Sigmoid colon (tissue), 7 donors: ENCODE measurements around the gene LARGE1. TPM values are rescaled to one million over a fixed set of nuclear protein-coding genes. Genes with fewer than 3 reads are reported as not detected.
A peak's percentile ranks its signal among the peaks of the same experiment; 100 is the strongest.

Experiments used
- DNase-seq: peaks from one replicate; pipeline ENCODE4 v3.0.0-alpha.2; 2019
- H3K27ac ChIP-seq, 4 donors: fragments of 200-600 bp; sonication (generic); one replicate each; pipeline ENCODE4 v1.5.1; 2016 to 2019; ENCODE audit warnings: mild to moderate bottlenecking in 1 of 4
- H3K27me3 ChIP-seq, 3 donors: fragments of 200-600 bp; sonication (generic); one replicate each; pipeline ENCODE4 v1.5.1; 2019; ENCODE audit warnings: mild to moderate bottlenecking in 1 of 3
- H3K36me3 ChIP-seq, 4 donors: fragments of 200-600 bp; sonication (generic); one replicate each; pipeline ENCODE4 v1.5.1; 2016 to 2019
- H3K4me1 ChIP-seq, 4 donors: fragments of 200-600 bp; sonication (generic); one replicate each; pipeline ENCODE4 v1.5.1; 2017 to 2019
- H3K4me3 ChIP-seq, 4 donors: fragments of 200-600 bp; sonication (generic); one replicate each; pipeline ENCODE4 v1.5.1; 2017 to 2019; ENCODE audit warnings: mild to moderate bottlenecking in 2 of 4, moderate library complexity in 1 of 4
- H3K9me3 ChIP-seq, 4 donors: fragments of 200-600 bp in 3 of 4; sonication (generic) in 3 of 4; one replicate each; pipeline versions ENCODE4 v1.5.1 to v1.6.1; 2013 to 2019
- EP300 ChIP-seq, 4 donors: sonication (generic); formaldehyde crosslinking; IDR thresholded peaks; one replicate each; pipeline ENCODE4 v1.6.1; 2017; ENCODE audit warnings: antibody characterized with exemption in 4 of 4
- POLR2A ChIP-seq, 2 donors: fragments of 450-650 bp; IDR thresholded peaks; one replicate each; pipeline ENCODE4 v1.6.1; 2016; ENCODE audit warnings: antibody characterized with exemption in 2 of 2, mild to moderate bottlenecking in 2 of 2, moderate library complexity in 2 of 2
- POLR2AphosphoS5 ChIP-seq, 4 donors: sonication (generic); formaldehyde crosslinking; IDR thresholded peaks; one replicate each; pipeline ENCODE4 v1.6.1; 2017; ENCODE audit warnings: antibody characterized with exemption in 4 of 4
- WGBS, 2 donors: extraction: QIAGEN DNeasy Blood & Tissue Kit; methylation state at CpG; one replicate each; pipeline ENCODE4 v1.1.7; 2013; 5-methylcytosine and 5-hydroxymethylcytosine counted together
- intact Hi-C: fragments of 100-400 bp; cut with DNase I; formaldehyde crosslinking; loops from one replicate; pipeline ENCODE4 v1.15.1; 2023
- polyA plus RNA-seq, 3 donors: library from polyadenylated mRNA; stranded (reverse); fragments of 200-250 nt; gene quantifications; one replicate each; pipeline ENCODE4 v1.2.3, GENCODE V29; 2013
- total RNA-seq, 4 donors: library from RNA; depleted of rRNA; stranded (reverse); fragments of >200 nt; gene quantifications; one replicate each; pipeline ENCODE4 v1.1.0, GENCODE V29; 2016
- TF ChIP-seq, protein P1 (sequence below), 4 experiments: fragments of 450-650 bp in 3 of 4; fragments of 200-600 bp in 1 of 4; IDR thresholded peaks; one replicate each; pipeline ENCODE4 v1.5.1; 2016 to 2019; ENCODE audit warnings: antibody characterized with exemption in 4 of 4, mild to moderate bottlenecking in 3 of 4, moderate library complexity in 2 of 4
- donor health status: healthy with polysubstance abuse.
- donor health status: Bipolar disorder and iron deficiency.
- donor health status: healthy.

LARGE1 gene
- total RNA-seq (10 to 100 TPM; 38.0 to 74.4 (median 61.2) TPM), polyA plus RNA-seq (10 to 100 TPM in 1 of 3 donors, 1 to 10 TPM in 2; 5.8 to 12.0 (median 7.2) TPM)

DNA sequence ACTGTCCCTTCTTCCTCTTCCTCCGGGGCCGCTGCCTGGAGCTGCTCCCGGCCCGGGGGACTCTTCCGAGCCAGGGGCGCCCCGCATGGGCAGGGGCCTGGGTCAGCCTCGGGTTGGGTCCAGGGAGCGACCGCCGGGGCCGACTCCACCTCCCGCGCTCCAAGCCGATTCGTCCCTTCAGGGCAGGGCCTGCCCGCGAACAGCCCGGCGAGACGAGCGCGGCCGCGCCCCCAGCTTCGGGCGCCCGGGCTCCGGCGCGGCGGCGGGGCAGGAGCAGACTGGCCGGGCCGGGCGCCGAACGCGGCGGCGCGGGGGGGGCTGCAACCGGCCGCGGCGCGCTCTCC is at the start of gene LARGE1:
Gene LARGE1, minus strand, starts transcription at position 280 of the 344 bp plus-strand sequence.
- 0 to 1% methylated on average over 47 of the region's 47 CpGs for WGBS, 2 donors
- intact Hi-C loops: loop anchor here (5.0 to 10.0 kb wide), 5 partner anchors 118 to 618 kb away; no protein-coding TSS in a partner anchor
- peak; percentile 72 for DNase-seq
- Histone ChIP-seq H3K27ac (peak within 1 kb of the TSS; percentile 86 to 94 (median 90)), H3K9me3 (no peaks in the 10 kb centered on the region), H3K36me3 (no peaks in the 10 kb centered on the region), H3K27me3 (no peaks in the 10 kb centered on the region), H3K4me3 (peak within 1 kb of the TSS; percentile 78 to 99 (median 96)), H3K4me1 (peaks cover 3 to 54% (median 43%) of the 10 kb centered on the region in 4 donors)
- no peak for TF ChIP-seq POLR2AphosphoS5 (IDR thresholded peaks at IDR 0.05)
- TF ChIP-seq, protein P1, sequence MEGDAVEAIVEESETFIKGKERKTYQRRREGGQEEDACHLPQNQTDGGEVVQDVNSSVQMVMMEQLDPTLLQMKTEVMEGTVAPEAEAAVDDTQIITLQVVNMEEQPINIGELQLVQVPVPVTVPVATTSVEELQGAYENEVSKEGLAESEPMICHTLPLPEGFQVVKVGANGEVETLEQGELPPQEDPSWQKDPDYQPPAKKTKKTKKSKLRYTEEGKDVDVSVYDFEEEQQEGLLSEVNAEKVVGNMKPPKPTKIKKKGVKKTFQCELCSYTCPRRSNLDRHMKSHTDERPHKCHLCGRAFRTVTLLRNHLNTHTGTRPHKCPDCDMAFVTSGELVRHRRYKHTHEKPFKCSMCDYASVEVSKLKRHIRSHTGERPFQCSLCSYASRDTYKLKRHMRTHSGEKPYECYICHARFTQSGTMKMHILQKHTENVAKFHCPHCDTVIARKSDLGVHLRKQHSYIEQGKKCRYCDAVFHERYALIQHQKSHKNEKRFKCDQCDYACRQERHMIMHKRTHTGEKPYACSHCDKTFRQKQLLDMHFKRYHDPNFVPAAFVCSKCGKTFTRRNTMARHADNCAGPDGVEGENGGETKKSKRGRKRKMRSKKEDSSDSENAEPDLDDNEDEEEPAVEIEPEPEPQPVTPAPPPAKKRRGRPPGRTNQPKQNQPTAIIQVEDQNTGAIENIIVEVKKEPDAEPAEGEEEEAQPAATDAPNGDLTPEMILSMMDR (IDR thresholded peaks at IDR 0.05): no peak
- TF ChIP-seq POLR2A (IDR thresholded peaks at IDR 0.05): no peak
- TF ChIP-seq EP300 (IDR thresholded peaks at IDR 0.05): no peak

DNA sequence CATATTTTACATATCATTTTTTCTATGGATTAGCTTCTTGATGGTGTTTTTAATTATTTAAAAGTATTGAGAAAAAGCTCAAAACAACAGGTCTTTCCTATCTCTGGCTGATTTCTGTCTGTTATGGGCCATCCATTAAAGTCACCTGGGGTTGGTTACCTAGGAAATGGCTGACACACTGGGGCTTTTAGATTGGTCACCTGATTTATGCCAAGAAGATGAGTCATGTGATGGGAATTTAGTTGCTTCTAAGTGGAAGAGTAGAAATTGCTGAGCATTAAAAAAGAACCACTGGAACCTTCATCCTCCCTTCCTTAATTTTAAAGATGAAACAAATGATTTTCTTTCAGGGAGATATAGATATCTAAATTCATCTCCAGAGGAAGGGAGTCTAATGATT is 48.8 kb upstream of the LARGE1 start:
- no peak overlapping the region for H3K27ac ChIP-seq
- H3K36me3 ChIP-seq: no peaks in the 10 kb centered on the region
- H3K9me3 ChIP-seq: no peaks in the 10 kb centered on the region
- DNase-seq: no peak
- H3K4me3 ChIP-seq: no peak overlapping the region
- intact Hi-C loops: no loop called here
- TF ChIP-seq, protein P1 (IDR thresholded peaks at IDR 0.05): no peak
- no peak for TF ChIP-seq POLR2AphosphoS5 (IDR thresholded peaks at IDR 0.05)
- TF ChIP-seq EP300 (IDR thresholded peaks at IDR 0.05): no peak
- TF ChIP-seq POLR2A (IDR thresholded peaks at IDR 0.05): no peak
- H3K27me3 ChIP-seq: no peaks in the 10 kb centered on the region
- H3K4me1 ChIP-seq: no peaks in the 10 kb centered on the region

DNA sequence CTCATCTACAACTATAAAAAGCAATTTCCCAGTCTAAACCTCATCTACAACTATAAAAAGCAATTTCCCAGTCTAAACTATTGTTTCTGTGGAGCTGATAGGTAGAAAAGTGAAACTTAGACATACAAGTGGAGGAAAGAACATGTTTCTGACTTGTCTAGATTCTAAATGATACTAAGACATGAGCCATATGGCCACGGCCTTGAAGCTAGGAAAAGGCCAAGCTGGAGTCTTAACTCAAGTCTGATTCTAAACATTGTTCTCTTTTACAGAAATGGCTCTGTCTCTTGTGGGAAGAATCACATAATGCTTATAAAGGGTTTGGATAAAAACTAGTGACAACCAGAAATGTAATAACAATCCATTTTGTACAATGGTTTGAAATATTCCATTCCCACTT is 43.8 kb upstream of the LARGE1 start:
- intact Hi-C loops: no loop called here
- Histone ChIP-seq H3K9me3 (no peaks in the 10 kb centered on the region), H3K4me3 (no peak overlapping the region), H3K36me3 (no peaks in the 10 kb centered on the region), H3K4me1 (no peaks in the 10 kb centered on the region), H3K27ac (no peak overlapping the region), H3K27me3 (no peaks in the 10 kb centered on the region)
- WGBS, 2 donors: 71 to 85% methylated on average over 1 of the region's 1 CpG
- no peak for TF ChIP-seq POLR2A (IDR thresholded peaks at IDR 0.05)
- TF ChIP-seq POLR2AphosphoS5 (IDR thresholded peaks at IDR 0.05): no peak
- TF ChIP-seq, protein P1 (IDR thresholded peaks at IDR 0.05): no peak
- no peak for TF ChIP-seq EP300 (IDR thresholded peaks at IDR 0.05)
- no peak for DNase-seq

DNA sequence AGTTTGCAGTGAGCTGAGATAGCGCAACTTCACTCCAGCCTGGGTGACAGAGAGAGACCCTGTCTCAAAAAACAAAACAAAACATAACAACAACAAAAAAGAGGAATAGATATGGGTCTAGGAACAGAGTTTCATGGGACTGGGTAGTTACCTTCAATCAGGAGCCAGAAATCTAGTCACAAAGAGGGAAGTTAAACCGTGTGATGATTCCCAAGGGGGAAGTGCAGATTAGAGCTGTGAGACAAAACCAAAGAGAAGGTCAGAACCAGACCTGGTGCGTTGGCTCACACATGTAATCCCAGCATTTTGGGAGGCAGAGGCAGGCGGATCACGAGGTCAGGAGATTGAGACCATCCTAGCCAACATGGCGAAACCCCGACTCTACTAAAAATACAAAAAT is 42.1 kb upstream of the LARGE1 start:
- Histone ChIP-seq H3K4me1 (no peaks in the 10 kb centered on the region), H3K4me3 (no peak overlapping the region), H3K27me3 (no peaks in the 10 kb centered on the region), H3K36me3 (no peaks in the 10 kb centered on the region), H3K27ac (no peak overlapping the region), H3K9me3 (no peaks in the 10 kb centered on the region)
- TF ChIP-seq POLR2AphosphoS5 (IDR thresholded peaks at IDR 0.05) (no peak), POLR2A (IDR thresholded peaks at IDR 0.05) (no peak), EP300 (IDR thresholded peaks at IDR 0.05) (no peak)
- TF ChIP-seq, protein P1 (IDR thresholded peaks at IDR 0.05): no peak
- 83 to 88% methylated on average over 7 of the region's 7 CpGs for WGBS, 2 donors
- intact Hi-C loops: no loop called here
- no peak for DNase-seq

DNA sequence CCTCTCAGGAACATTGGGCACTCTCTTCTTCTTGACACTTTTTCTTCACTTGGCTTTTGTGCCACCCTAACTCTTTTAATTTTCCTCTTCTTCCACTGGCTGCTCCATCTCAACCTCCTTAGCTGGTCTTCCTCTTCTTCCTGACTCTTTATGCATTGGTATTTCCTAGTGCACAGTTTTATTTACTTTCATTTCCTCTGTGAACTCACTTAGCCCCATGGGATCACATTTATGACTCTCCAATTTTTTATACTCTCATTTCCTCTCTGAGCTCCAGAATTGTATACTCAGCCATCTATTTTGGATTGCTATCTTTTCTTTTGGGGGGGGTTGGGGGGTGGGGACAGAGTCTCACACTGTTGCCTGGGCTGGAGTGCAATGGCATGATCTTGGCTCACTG is 38.5 kb upstream of the LARGE1 start:
- Histone ChIP-seq H3K27me3 (no peaks in the 10 kb centered on the region), H3K4me3 (no peak overlapping the region), H3K9me3 (no peaks in the 10 kb centered on the region), H3K27ac (no peak overlapping the region), H3K36me3 (no peaks in the 10 kb centered on the region), H3K4me1 (no peaks in the 10 kb centered on the region)
- no peak for TF ChIP-seq POLR2AphosphoS5 (IDR thresholded peaks at IDR 0.05)
- TF ChIP-seq, protein P1 (IDR thresholded peaks at IDR 0.05): no peak
- no peak for TF ChIP-seq POLR2A (IDR thresholded peaks at IDR 0.05)
- no peak for TF ChIP-seq EP300 (IDR thresholded peaks at IDR 0.05)
- DNase-seq: no peak
- intact Hi-C loops: no loop called here
